GM15510 (cell line): ENCODE measurements around the gene KIAA1328.

ENCODE experiments used
- POLR2A ChIP-seq: IDR thresholded peaks from 3 replicates; pipeline ENCODE4 v1.6.1; 2011; ENCODE audit warnings: borderline replicate concordance; ENCODE audit not compliant: insufficient read length; ENCODE audit errors: extremely low read depth

Gene KIAA1328

GRCh38 chr18:36953047-36953446, 124.1 kb downstream of the KIAA1328 start:
- no peak for TF ChIP-seq POLR2A

DNA sequence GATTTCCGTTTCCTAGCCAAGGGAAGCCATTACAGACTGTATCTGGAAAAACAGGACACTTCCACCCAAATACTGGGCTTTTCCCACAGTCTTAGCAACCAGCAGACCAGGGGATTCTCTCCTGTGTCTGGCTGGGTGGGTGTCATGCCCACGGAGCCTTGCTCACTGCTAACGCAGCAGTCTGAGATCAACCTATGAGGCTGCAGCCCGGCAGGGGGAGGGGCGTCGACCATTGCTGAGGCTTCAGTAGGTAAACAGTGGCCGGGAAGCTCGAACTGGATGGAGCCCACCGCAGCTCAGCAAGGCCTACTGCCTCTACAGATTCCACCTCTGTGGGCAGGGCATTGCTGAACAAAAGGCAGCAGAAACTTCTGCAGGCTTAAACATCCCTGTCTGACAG, 131.1 kb downstream of the KIAA1328 start:
- TF ChIP-seq POLR2A: no peak

GRCh38 chr18:36963464-36963863, 134.5 kb downstream of the KIAA1328 start:
- no peak for TF ChIP-seq POLR2A

GRCh38 chr18:36974686-36975085, 145.8 kb downstream of the KIAA1328 start:
- no peak for TF ChIP-seq POLR2A

- TF ChIP-seq POLR2A: no peak
These were observed 148.2 kb downstream of the KIAA1328 start for GRCh38 chr18:36977121-36977520.

DNA sequence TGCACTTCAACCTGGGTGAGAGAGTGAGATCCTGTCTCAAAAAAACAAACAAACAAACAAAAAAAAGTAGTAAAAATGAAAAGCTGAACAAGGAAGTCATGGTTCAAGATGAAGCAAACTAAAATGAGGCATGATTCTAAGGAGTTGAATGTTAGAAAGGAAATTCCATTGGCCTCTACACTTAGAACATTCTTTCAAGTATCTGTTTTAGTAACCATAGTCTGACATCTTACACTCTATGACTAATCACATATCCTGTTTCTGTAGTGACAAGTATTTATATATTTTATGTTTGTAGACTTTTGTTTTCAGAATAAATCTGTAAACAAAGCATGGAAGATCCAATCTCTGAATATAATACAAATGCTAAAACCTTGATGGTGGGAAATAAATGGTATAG, 164.1 kb downstream of the KIAA1328 start:
- no peak for TF ChIP-seq POLR2A

- TF ChIP-seq POLR2A: no peak
These were observed 177.8 kb downstream of the KIAA1328 start for GRCh38 chr18:37006742-37007141.

- TF ChIP-seq POLR2A: no peak
These were observed 183.5 kb downstream of the KIAA1328 start for GRCh38 chr18:37012452-37012851.

DNA sequence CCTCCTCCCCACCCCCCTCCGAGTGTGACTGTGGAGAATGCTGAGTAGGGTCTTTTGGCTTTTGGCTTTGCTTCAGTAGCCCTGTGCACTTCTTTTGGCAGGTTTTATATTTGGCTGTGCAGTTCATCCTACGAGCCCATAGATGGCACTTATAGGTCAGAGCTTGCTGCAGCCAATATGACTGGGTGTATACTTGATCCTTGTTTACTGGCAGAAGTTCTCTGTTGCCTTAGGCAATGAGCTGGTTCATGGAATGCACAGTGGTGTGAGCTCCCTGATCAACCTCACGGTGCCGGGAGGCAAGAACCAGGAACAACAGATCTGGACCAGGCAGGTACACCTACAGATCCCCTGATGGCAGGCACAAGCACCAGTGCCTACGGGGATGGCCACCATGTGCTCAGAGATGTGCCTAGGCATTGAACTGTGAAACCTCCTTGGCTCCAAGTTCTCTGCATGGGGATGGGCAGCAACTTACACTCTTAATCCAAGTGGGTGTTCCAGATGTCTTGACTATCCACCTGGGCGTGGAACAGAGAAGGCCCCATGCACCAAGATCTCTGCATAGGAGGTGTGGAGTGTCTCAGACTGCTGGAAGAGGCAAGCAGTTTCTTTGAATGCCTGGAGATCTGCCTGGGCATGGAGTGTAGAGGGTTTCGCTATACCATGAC, 190.4 kb downstream of the KIAA1328 start:
- no peak for TF ChIP-seq POLR2A

DNA sequence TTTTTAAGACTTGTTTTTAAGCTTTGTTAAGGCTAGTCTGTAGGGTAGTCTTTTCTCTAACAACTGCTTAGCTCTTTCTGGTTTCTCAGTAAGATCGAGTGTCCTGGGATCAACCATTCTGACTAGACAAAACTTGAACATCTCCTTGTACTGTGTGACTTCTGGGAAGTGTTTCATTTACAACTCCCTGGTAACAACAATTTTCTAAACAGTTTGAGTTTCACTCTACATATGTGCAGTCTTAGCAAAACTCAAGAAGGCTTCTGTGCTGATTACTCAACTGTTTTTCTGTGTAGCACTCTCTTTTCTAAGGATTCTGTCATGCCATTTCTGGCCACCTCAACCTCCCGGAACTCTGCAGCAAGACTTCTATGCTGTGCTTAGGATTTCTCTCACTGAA, 204.5 kb downstream of the KIAA1328 start:
- TF ChIP-seq POLR2A: no peak

GRCh38 chr18:37042381-37042780, 213.5 kb downstream of the KIAA1328 start:
- TF ChIP-seq POLR2A: no peak

DNA sequence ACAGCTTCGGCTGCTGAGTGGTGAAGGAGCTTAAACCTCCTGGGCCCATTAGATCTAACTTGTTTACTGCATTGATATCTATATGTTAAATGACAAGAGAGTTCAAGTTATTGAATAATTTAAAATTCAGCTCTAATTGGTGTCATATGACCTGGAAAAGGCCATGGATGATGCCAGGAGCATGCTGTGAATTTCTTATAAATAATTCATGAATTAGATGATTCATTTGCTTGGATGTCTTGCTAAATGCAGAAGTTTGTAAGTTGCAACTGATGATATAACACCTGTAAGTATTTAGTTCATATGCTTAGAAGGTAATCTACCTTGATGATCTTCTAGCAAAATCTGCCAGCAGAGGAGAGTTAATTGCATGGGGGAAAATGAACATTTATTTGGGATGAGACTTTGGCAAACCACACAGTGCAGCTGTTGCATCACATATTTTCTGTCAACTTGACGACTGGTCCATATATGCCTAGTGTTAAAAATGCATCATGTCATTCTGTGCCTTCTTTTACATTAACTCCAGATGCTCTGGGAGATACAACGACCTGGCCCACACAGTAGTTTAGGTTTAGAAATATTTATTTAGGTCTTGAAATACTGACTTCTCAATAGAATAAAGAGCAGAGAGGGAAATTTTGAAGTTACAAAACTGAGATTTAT, 226.3 kb downstream of the KIAA1328 start:
- TF ChIP-seq POLR2A: no peak

DNA sequence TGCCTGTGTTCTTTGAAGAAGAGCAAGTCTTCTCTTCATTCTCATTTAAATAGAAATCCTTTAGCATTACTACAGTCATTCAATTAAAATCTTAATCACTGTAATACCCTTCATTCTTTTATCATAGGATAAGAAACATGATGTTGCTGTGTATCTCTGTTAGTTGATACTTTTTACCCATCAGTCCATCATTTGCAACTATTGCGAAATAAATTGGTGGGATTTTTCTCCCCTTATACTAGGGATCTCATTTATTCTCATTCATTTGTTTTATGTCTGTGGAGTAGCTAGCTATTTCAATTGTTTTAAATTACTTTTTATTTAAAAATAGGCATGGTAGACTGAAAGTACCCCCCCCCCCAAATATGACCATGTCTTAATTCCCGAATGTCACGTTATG, 235.3 kb downstream of the KIAA1328 start:
- TF ChIP-seq POLR2A: no peak

DNA sequence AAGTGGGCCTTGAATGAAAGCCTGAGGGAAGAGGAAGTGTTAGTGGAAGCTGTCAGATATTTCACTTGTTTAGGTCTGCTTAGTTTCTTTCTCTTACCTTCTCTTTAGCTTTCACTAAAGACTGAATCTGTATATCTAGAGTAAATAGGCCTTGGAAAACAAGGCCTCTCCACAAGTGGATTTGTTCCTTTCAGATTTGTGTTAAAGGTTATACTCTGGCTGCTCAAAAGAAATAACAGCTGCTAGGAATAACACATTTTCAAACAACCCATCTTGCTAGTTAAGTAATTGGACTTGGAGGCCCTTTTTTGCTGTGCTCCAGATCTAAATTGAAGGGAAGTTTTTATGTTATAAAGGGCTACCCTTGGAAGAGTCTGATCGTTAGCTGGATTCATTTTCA, 236.3 kb downstream of the KIAA1328 start:
- no peak for TF ChIP-seq POLR2A

GRCh38 chr18:37084912-37085311, 256.0 kb downstream of the KIAA1328 start:
- no peak for TF ChIP-seq POLR2A

DNA sequence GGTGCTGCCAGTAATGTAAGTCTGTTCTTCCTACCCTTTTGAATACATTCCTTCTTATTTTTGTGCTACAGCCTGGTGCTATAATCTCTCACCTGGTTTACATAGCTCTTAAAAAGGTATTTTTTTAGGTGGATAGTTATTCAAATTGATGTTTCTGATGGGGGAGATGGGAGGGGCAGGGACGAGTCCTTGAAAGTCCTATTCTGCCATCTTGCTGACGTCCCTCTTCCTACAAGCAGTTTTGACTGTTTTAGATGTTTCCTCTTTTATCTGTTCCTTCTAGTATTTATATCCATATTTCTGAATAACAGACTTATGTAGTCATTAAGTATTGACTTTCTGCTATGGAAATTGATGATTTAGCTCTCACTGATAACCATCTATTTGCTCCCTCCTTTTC, 256.4 kb downstream of the KIAA1328 start:
- no peak for TF ChIP-seq POLR2A

DNA sequence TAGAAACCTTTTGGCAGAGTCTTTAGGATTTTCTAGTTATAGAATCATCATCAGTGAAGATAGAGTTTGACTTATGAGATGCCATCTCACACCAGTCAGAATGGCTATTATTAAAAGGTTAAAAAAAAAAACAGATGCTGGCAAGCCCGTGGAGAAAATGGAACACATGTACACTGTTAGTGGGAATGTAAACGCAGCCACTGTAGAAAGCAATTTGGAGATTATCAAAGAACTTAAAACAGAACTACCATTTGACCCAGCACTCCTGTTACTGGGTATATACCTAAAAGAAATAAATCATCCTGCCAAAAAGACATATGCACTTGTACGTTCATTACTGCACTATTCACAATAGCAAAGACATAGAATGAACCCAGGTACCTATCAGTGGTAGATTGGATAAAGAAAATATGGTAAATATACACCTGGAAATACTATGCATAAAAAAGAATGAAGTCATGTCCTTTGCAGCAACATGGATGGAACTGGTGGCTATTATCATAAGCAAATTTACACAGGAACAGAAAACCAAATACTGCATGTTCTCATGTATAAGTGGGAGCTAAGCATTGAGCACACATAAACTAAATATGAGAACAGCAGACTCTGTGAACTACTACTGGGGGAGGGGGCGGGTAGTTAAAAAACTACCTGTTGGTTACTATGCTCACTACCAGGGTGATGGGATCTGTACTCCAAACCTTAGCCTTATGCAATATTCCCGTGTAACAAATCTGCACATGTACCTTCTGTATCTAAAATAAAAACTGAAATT, 279.0 kb downstream of the KIAA1328 start:
- no peak for TF ChIP-seq POLR2A

DNA sequence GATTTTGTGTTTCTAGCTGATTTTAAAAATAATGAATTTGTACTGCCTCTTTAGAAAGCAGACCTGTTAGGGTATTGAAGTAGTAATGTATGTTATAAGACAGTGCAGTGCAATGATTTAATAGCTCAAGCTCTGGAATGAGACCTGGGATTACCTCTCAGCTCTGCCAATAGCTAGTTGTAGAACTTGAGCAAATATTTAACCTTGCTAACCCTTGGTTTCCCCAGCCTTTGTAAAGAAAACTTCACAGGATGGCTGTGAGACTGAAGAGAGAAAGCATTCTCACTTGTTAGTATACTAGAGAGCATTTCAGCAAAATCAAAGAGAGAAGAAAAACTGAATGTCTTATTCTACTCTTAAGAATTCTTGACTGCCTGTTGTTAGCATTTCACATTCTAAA, 293.9 kb downstream of the KIAA1328 start:
- TF ChIP-seq POLR2A: no peak
